ENCODE results near the gene ERLIN1.

DNA sequence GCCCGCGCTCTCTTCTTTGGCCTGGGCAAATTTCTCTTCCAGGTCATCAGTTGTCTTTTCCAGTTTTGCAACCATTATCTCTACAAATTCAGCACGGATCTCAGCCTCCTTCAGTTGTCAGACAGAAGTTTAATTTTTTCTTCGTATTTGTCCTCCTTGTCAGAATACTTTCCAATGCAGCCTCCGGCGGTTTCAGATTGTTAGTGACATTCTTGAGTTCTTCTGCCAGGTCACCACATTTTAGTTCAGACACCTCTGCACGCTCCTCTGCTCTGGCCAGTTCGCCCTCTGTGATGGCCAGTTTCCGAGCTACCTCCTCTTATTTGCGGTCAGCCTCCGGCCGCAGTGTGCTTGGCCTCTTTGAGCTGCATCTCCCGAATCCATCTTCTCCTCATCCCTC, 71.4 kb downstream of the ERLIN1 start:
- TF ChIP-seq, protein P1, sequence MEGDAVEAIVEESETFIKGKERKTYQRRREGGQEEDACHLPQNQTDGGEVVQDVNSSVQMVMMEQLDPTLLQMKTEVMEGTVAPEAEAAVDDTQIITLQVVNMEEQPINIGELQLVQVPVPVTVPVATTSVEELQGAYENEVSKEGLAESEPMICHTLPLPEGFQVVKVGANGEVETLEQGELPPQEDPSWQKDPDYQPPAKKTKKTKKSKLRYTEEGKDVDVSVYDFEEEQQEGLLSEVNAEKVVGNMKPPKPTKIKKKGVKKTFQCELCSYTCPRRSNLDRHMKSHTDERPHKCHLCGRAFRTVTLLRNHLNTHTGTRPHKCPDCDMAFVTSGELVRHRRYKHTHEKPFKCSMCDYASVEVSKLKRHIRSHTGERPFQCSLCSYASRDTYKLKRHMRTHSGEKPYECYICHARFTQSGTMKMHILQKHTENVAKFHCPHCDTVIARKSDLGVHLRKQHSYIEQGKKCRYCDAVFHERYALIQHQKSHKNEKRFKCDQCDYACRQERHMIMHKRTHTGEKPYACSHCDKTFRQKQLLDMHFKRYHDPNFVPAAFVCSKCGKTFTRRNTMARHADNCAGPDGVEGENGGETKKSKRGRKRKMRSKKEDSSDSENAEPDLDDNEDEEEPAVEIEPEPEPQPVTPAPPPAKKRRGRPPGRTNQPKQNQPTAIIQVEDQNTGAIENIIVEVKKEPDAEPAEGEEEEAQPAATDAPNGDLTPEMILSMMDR (conservative IDR thresholded peaks at IDR 0.05; ENCODE audit: low read depth, low read length), result no peak
- TF ChIP-seq EZH2 (IDR thresholded peaks at IDR 0.05; ENCODE audit: borderline replicate concordance, low read depth, low read length, poor library complexity, severe bottlenecking), result no peak
